ENCODE results near the gene SIN3A.
"Not testable (repeated sequence)": the region's sequence is repeated elsewhere in the genome, so short reads cannot be mapped to it uniquely, and the experiment has no call there.

SIN3A gene

DNA sequence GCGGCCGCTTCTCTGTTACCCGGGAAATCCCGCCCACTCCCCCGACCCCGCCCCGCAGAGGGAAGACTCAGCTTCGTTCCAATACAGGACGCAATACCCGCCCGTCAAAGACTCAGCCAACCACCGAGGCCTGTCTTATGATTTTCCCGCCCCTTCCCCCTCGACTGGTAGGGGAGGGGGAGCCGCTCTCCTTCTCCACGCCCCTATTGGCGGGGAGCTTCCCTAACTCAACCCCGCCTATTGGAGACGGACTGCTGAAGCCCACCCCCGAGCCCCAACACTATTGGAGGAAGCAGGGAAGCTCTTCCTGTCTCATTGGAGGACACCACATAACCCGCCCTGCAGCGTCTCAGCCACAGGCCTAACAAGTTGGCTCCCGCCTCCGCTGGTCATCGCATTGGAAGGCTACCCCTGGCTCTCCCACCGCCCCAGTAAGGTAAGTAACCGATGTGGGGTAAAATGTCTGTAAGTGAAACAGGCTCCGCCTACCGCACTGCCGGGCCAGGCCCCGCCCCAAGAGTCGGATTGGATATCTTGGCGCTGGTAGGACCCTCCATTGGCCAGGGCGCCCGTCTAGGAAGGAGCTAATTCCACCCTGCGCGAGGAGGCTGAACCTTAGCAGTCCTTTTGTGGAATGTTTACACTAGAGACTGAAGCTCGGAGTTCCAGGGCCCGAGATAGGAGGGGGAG is at the start of gene SIN3A:
Gene SIN3A (minus strand): TSS at position 17 of the 690 bp plus-strand sequence. CDS start 21,315 bp downstream, outside the sequence.
- DNase-seq, result peak; percentile 92 to 100 (median 99)

DNA sequence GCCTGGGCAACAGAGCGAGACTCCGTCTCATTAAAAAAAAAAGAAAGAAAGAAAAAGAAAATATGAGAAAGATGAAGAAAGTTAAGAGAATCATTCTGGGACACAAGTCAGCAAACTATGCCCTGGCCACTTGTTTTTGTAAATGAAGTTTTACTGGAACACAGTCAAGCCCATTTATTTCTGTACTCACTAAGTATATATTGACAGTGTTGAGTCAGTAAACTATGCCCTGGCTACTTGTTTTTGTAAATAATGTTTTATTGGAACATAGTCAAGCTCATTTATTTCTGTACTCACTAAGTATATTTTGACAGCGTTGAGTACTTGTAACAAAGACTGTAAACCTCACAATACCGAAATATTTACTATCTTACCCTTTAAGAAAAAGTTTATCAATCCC is 42.2 kb upstream of the SIN3A start:
- no peak for DNase-seq

DNA sequence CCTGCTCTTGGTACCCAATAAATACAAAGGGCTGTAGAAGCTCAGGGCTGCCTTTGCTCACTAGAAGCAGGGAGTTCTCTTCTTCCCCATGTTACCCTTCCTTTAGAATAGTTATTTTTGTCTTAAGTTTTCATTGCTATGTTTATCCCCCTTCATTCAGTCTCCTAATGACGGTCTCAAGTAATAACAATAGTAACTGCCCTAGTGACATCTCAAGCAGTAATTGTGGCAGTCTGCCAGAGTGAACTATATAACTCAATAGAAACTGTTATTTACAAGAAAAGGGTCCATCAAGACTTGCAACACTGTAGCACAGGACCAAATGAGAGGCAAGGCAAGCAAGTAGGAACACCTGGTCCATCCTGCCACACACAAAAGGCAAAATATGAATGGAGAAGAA is 32.5 kb upstream of the SIN3A start:
- no peak for DNase-seq

DNA sequence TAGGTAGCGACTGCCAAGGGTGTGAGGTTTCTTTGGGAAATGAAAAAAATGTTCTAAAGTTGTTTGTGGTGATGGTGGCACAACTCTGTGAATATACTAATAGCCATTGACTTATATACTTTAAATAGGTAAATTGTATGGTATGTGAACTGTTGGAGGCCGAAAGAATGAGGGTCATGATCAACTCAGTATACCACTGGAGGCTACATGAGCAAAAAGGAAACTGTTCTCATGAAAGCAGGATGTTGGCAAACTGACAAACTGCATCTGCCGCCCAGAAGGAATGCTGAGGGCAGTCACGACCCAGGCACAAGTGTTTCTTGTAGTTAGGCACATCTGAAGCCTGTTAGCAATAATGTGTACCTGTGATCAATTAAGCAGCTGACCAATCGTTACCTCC is 32.1 kb upstream of the SIN3A start:
- not testable (repeated sequence) for DNase-seq

DNA sequence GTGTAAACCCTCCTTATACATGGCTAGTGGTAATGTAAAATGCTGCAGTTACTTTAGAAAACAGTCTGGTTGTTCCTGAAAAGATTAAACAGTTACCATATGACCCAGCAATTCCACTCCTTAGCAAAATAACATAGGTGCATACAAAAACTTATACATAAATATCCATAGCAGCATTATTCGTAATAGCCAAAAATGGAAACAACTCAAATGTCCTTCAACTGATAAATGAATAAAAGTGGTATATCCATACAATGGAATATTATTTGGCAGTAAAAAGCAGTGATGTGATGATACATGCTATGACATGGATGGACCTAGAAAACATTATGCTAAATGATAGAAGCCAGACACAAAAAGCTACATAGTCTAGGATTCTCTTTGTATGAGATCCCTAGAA is 31.6 kb upstream of the SIN3A start:
- DNase-seq, result no peak

DNA sequence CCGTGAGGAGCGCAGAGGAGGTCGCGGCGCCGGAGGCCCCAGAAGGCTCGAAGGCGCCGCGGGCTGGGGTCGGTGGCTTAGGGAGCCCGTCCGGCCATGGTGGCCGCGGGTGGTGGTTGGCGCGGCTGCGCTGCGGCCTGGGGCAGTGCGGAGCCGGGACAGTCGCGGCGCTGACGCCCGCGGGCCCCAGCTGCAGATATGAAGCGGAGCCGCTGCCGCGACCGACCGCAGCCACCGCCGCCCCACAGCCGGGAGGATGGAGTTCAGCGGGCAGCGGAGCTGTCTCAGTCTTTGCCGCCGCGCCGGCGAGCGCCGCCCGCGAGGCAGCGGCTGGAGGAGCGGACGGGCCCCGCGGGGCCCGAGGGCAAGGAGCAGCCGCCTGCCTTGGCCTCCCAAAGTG is 29.0 kb upstream of the SIN3A start:
- DNase-seq, result not testable (repeated sequence)

DNA sequence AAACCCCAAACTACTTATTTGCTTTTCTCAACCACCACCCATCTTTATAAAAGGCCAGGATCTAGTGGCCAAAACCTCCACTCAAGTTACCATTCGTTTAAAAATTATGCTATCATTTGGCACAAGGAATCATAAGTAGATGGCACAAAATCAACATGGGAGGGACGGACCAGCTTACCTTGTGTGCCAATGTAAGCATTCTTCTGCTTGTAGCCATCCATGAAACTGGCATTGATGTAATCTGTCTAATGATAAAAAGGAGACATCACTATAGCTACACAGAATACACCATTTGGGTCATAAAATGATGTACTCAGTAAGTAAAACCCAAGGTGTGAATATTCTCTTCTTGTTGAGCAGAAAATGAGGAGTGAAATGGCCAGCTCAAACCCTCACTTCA is 28.2 kb upstream of the SIN3A start:
- DNase-seq, result no peak

DNA sequence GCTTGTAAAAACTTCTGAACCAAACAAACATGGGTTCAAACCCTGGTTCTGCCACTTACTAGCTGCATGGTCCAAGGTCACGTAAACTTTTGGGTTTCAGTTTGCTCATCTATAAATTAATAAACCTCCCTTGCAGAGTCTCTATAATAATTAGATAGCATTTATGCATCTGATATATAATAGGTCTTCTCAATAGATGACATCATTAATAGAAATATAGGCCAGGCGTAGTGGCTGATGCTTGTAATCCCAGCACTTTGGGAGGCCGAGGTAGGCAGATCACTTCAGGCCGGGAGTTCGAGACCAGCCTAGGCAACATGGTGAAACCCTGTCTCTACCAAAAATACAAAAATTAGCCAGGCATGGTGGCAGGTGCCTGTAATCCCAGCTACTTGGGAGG is 25.6 kb upstream of the SIN3A start:
- DNase-seq, result not testable (repeated sequence)

DNA sequence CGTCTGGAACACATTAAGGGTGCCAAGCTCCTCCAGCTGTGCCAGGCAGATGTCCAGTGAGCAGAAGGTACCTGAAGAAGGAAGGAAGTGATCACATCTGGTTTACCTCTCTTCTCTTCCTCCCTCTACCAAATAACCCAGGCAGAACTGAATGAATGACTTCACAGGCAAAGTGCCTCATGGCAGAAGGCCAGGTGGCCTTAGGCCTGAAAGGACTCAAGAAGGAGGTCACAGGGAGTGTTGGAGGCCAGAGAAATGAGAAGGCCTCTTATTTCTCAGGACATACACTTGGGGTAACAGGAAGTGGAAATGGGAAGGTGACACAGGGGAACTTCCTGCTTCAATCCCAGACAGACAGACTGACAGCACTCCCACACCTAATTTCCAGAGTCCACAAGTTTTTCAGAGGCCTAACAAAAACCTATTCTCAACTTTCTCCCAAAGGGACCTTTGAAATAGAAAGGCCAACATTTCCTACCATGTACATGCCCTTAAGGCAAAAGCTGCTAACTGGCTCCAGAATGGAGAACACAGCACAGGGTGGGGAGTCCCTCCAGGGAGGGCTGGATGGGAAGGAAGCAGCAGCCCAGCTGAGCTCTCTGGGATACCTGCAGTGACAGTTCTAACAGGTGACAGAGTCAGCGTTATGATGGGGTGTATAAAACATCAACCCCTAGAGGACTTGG is 17.6 kb upstream of the SIN3A start:
- DNase-seq, result no peak

DNA sequence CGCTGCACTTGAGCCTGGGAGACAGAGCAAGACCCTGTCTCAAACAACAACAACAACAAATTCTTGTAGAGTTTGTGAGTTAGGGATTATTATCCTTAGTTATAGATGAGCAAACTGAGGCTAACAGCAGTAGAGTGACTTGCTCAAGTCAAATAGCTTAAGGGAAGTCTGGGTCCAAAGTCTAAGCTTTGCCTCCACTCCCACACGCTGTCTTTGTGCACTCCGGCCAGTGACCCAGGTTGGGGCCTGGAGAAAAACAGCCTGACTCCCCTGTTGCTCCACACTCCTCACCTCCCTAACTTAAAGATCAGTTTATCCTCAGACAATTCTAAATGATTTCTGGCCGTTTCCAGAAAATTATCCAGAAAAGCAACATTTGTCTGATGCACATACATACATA is 9.2 kb upstream of the SIN3A start:
- no peak for DNase-seq

DNA sequence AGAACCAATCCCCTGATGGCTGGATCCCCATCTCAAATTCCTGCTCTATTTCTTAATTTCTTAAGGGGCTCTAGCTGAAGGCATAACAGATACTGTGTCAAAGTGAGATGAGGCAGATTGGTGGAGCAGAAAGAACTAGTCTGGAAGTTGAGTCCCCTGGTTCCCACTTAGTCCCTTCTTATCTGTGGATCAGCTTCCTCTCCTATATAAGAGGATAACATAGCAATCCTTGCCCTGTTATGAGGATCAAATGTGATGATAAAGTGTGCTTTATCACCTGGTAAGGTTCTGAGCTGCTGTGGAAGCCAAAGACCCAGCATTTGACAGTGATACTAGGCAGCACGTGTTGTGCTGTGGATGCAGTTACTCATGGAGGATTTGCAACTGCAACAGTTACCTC is 8.1 kb upstream of the SIN3A start:
- DNase-seq, result no peak

DNA sequence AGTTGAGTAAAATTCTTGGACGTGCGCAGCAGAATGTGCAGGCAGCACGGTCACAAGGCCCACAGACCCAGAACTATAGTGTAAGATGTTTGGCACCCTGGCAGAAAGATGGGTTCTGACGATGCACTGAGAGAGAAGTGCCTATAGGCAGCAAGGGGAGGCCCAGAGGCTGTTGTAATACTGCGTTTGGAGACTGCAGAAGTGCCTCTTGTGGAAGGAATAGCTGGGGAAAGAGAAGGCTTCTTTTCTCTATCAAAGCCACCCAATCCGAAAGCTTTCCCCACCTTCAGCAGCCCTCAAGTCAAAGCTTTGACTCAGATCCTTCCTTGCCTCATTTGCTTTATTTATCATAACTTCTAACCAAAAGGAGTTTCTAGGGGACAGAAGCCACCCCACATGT is 5.2 kb upstream of the SIN3A start:
- no peak for DNase-seq

DNA sequence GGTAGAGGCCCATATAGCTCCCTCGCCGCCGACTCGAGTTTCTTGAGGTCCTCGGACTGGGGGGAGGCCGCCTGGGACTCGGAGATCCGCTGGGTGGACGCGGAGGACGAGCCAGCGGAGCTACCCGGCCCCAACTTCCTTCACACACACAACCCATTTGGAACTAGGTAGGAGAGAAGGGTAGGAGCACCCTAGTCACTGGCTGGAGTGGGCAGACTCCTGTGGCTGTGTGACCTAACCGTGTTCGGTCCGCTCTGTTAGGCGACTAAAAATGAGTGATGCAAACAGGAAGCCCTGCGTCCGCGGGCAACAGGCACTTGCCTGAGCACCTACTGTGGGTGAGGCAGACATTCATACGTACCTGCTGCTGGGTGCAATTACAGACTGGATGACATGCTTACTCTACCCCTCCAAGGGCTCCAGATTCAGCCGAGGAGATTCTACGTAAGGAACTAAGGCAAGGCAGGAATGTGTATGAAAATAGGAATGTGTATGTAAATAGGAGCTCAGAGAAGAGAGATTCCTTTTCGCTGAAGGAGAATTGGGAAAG is 4.6 kb upstream of the SIN3A start:
- DNase-seq, result peak in 9 of 56 donors; percentile 34 to 79 (median 45)

DNA sequence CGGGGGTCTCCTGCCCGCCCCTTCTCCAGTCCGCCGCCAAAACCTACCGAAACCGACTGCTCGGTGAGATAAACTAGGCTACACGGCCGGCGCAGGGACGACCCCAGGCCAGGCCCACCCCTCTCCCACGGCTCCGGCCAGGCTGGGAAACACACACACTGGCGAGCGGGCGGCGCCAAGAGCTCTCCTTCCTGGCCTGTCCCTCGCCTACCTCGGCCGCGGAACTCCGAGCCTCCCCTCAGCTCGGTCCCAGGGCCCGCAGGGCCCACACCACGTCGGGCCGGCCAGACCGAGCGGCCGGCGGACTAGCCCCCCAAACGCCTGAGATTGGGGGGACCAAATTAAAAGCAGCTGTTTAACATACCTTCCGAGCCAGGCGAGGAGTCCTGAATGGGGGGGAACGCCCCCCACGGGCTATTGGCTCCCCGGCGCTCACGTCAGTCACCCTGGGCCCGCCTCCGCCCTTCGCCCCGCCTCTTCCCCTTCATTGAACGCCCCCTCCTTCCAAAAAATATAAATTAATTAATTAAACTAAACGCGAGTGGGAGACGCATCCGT is 4.0 kb upstream of the SIN3A start:
- peak in 55 of 56 donors; percentile 17 to 95 (median 79) for DNase-seq

DNA sequence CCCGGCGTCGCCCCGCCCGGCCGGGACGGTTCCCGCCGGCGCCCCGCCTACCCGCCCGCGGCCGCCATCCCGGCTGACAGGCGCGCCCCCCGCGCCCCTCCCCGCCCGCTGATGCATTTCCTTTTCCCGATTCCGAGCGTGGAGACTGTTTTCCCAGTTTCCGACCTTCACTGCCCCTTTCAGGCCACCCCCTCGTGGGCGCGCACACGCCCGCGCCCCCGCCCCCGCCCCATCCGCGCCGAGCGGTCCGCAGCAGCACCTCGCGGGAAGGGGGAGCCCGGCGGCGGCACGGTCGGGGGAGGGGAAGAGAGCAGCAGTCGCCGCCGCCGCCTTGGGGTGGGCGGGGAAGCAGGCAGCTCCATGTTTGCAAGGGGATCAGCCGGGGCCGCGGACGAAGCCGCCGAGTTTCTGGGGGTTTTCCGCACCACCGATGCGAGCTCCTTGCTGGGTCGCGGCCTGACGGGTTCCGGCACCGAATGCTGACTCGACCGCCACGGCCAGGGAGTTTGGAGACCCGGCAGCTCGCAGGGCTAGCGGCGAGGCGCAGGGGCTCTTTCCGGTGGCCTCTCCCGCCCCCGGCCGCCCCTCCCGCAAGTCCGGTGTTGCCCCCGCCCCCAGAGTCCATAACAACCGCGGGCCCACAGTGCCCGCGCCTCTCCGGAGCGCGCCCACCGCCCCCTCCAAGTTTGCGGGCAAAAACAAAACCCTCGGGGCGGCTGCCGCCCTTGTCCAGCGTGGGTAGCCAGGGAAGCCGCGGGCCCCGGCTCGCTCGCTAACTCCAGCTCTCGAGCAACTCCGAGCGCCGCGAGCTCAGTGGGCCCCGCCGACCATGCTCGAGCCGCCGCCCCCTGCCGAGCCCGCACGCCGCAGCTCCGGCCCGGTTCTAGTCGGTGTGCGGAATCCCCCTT is 3.2 kb upstream of the SIN3A start:
- peak in 52 of 56 donors; percentile 16 to 97 (median 90) for DNase-seq

DNA sequence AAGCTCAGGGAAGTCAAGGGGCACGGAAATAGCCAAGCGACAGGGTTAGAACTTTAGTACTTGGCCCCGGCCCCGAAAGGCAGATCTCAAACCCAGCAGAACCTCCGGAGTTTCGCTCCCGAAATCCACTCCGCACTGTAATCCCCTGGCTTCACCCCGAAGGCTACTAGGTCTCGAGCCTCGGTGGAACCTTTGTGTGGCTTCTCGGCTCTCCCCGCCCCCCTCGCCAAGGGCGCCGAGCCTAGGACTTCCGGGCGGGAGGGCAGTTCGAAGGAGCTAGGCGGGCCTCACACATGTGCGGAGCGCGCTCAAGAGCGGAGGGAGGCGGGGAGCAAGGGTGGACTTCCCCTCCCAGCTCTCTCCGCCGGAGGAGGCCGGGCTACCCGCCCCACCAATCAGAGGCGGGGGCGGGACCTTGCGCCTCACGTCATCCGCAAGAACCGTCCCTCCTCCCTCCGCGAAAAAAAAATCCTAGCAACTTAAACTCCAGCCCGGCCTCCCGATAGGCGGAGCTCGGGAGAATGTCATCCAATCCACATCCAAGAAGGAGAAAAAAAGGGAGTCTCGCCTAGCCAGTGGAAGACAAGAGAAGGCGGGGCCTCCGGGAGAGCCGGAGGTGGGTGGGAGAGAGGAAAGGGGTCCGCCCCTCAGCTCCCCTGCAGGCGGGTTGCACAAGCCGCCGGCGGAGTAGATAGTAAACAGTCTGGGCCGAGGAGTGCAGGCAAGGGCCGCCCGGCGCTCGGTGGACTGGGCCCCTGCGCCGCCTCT is 2.4 kb upstream of the SIN3A start:
- peak; percentile 87 to 99 (median 97) for DNase-seq

DNA sequence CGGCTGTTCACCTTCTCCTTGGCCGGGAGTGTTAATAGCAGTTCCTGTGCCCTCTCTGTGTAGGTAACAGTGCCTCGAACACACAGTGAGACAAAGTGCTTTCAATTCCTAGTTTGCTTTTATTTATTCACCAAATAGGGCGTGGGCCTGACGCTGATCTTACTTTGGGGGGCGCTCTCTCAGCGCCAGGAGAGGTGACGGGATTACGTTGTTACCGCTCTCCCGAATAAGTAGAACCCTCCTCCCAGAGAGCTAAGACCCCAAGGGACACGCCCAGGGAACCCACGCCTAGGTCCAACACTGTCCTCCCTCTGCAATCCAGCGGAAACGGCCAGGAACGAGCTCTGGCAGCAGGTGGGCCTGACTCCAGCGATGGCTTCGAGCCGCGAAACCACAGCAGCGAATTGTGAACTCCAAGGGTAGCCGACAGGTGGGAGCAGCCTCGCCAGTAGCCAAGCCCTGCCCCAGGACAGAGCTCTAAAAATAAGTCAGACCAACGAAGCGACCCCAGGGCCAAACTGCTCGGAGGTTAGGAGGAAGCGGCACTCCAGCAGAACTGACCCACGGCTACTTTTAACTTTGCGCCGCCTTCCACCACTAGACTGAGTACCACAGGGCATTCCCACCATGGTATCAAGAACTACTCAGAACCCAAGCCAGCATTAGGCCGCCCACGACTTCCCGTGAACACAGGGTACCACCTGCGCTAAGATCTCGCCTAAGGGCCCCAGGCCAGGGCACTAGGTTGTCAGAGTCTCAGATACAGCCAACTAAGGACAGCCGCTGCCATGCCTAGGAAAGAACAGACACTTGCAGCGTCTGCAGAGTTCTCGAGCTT is 1.6 kb upstream of the SIN3A start:
- peak in 32 of 56 donors; percentile 5 to 64 (median 35) for DNase-seq

DNA sequence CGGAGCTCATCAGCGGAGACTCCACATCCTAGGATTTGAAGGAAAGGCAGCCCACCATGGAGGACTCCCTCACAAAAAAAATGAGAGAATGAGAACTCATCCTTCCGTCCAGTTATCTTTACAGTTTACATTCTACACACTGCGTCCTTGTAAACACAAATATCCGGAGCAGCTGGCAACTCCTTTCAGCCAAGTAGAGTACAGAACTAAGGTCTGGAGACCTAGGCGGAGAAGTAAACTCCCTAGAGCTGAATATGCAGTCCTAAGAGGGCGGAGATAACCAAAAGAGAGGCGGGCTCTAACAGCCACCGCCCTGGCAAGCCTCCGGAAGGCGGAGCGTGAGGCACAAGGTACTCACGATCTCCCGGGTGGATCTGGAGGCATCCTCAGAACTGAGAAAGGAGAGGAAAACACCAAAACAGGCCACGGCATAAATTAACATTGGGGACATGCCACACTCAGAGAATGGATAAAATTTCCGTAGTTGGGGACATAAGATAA is 924 bp upstream of the SIN3A start:
- DNase-seq, result peak in 54 of 56 donors; percentile 19 to 87 (median 57)

DNA sequence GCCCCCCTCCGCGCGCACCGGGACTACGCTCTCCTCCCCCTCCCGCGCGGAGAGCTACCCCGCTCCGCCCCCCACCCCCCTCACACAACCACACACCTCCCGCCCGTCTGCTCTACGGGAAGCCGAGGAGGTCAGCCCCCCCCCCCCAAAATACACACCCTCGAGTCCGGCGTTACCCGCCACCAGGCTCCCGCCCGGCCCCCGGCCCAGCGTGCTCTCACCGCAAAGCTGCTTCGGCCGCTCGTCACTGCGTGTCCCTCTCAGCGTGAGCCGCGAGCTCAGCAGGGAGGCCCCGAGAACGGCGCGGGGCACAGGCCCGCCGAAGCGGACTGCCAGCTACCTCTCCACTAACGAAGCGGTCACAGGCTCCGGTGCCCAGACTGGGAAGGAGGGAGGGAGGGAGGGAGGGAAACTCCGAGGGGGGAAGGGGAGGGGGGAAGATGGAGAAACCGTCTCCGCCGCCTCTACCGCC is 252 bp downstream of the SIN3A start:
- no peak for DNase-seq
